HEK293T (cell line): Measurements from ENCODE around the gene PXDN.

Source experiments
- ARNT ChIP-seq: fragments of 450-650 bp; IDR thresholded peaks from 2 replicates; pipeline ENCODE4 v1.6.1; 2017; ENCODE audit warnings: mild to moderate bottlenecking
- BHLHE40 ChIP-seq: fragments of 450-650 bp; IDR thresholded peaks from 2 replicates; pipeline ENCODE4 v1.6.1; 2016; ENCODE audit warnings: mild to moderate bottlenecking, moderate library complexity, borderline replicate concordance
- ELF4 ChIP-seq: fragments of 450-650 bp; IDR thresholded peaks from 2 replicates; pipeline ENCODE4 v1.6.1; 2017; ENCODE audit warnings: antibody characterized with exemption
- FOXK2 ChIP-seq: fragments of 450-650 bp; IDR thresholded peaks from 2 replicates; pipeline ENCODE4 v1.6.1; 2016; ENCODE audit warnings: mild to moderate bottlenecking
- HDGF ChIP-seq: fragments of 450-650 bp; IDR thresholded peaks from 2 replicates; pipeline ENCODE4 v1.6.1; 2017; ENCODE audit warnings: antibody characterized with exemption, borderline replicate concordance
- SP1 ChIP-seq: fragments of 450-650 bp; IDR thresholded peaks from 2 replicates; pipeline ENCODE4 v1.6.1; 2017
- TARDBP ChIP-seq: fragments of 450-650 bp; IDR thresholded peaks from 2 replicates; pipeline ENCODE4 v1.6.1; 2016
- ZNF384 ChIP-seq: fragments of 450-650 bp; IDR thresholded peaks from 2 replicates; pipeline ENCODE4 v1.6.1; 2016

DNA sequence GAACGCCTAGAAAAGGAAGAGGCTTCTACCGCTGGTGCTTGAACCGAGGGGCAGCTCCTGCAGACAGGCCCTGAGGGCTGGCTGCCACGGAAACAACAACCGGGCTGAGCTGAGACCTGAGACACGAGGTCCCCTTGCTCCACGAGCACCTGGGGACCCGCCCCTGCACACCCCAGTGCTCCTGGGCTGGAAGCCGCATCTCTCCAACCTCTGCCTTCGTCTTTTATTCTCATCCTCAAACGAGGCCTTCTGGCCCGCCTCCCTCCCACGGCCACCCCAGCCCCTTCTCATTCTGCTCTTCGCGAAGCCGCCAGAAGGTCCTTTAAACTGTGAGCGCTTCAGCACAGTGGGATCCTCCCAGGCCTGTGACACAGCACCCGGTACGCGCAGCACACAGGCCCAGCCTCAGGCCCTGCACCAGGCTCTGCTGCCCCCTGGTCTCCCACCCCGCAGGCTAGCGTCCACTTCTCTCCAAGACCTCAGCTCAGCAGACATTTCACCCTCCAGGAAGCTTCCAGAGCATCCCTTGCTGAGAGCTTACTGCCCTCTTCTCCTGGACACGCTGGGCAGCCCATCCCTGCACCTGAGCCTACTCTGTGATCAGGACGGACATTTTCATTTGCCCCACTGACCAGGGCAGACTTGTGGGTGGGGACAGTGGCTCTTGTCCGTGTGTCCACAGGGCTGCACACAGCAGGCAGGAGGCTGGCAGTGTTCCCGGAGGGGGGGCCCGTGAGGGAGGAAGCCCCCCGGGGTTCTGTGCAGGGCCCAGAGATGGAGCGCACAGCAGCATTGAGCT, 149.7 kb downstream of the PXDN start:
- TF ChIP-seq FOXK2, result no peak
- TF ChIP-seq ZNF384, result no peak
- no peak for TF ChIP-seq BHLHE40
- no peak for TF ChIP-seq SP1
- no peak for TF ChIP-seq ARNT
- no peak for TF ChIP-seq HDGF
- no peak for TF ChIP-seq TARDBP
- no peak for TF ChIP-seq ELF4
